Left lung (tissue), 10 donors: Measurements from ENCODE around the gene RALGPS1. TPM values are rescaled to one million over a fixed set of nuclear protein-coding genes. Genes with fewer than 3 reads are reported as not detected.
"Not testable (repeated sequence)": the region's sequence is repeated elsewhere in the genome, so short reads cannot be mapped to it uniquely, and the experiment has no call there.

Experiments
- ATAC-seq: fragments of 200-7000 bp; cut with Tn5 transposase; one replicate; pipeline ENCODE4 v1.9.1; 2020; ENCODE audit warnings: moderate library complexity
- DNase-seq, 4 donors: peaks; one replicate each; pipeline ENCODE4 v3.0.0-alpha.2; 2013 to 2020
- H3K27ac ChIP-seq, 2 donors: fragments of 200-600 bp; sonication (generic) in 1 of 2; one replicate each; pipeline versions ENCODE4 v1.5.0 to v1.8.0; 2020 to 2021
- H3K27me3 ChIP-seq, 2 donors: fragments of 200-600 bp; sonication (generic) in 1 of 2; one replicate each; pipeline versions ENCODE4 v1.5.0 to v1.8.0; 2020 to 2021
- H3K36me3 ChIP-seq, 2 donors: fragments of 200-600 bp; sonication (generic) in 1 of 2; one replicate each; pipeline versions ENCODE4 v1.5.0 to v1.8.0; 2020 to 2021
- H3K4me1 ChIP-seq, 2 donors: fragments of 200-600 bp; one replicate each; pipeline ENCODE4 v1.8.0; 2021
- H3K4me3 ChIP-seq, 2 donors: fragments of 200-600 bp; sonication (generic) in 1 of 2; one replicate each; pipeline versions ENCODE4 v1.5.0 to v1.8.0; 2020 to 2021; ENCODE audit warnings: mild to moderate bottlenecking in 1 of 2
- H3K9me3 ChIP-seq, 2 donors: fragments of 200-600 bp; sonication (generic) in 1 of 2; one replicate each; pipeline versions ENCODE4 v1.5.0 to v1.8.0; 2020 to 2021
- CTCF ChIP-seq, 2 donors: fragments of 200-600 bp; sonication (generic) in 1 of 2; IDR thresholded peaks; one replicate each; pipeline versions ENCODE4 v1.5.0 to v1.8.0; 2021; ENCODE audit warnings: antibody characterized with exemption in 2 of 2
- intact Hi-C, 2 donors: fragments of 100-400 bp; cut with DNase I; formaldehyde crosslinking; loops; one replicate each; pipeline versions ENCODE4 v1.11.2 to v1.14.2; 2022
- polyA plus RNA-seq, 6 donors: library from polyadenylated mRNA; unstranded; fragments of 120-200 nt; gene quantifications; one replicate each; pipeline ENCODE4 v1.2.1, GENCODE V29; 2013; ENCODE audit not compliant: insufficient read length in 6 of 6
- total RNA-seq, 2 donors: library from RNA; stranded (reverse); fragmentation: NEBNext Ultra II Directional; extraction: Animal tissue kit (Norgen Biotek cat#: 25700); gene quantifications; one replicate each; pipeline ENCODE4 v1.2.1, GENCODE V29; 2021
- donor health status: DM: no; HTN: yes; CAD: no.
- donor health status: DM: no; HTN: no; CAD: no.

The RALGPS1 gene
- total and polyA plus RNA-seq, 8 donors, result 11.9 to 27.6 (median 21.5) TPM

DNA sequence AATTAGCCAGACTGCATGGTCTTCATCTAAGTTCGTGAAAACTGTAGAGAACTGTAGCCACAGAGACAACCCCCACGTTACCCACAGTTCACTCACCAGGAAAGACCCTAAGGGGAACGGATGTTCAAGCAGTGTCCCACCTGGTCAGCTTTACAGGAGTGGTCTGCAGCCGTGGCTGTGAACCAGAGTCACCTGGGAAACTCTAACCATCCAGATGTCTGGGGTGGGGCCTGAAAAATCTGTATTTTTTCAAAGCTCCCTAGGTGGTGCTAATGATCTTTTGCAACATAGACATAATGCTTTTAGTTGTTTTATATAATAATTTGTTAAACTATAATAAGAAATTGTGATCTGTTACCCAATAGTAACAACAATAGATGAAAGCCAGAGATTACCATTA is 255.5 kb downstream of the RALGPS1 start:
- Histone ChIP-seq H3K36me3 (no peaks in the 10 kb centered on the region), H3K9me3 (no peaks in the 10 kb centered on the region), H3K4me3 (no peak overlapping the region), H3K27me3 (no peaks in the 10 kb centered on the region), H3K27ac (no peak overlapping the region), H3K4me1 (no peaks in the 10 kb centered on the region)
- intact Hi-C loops, result no loop called here
- TF ChIP-seq CTCF (IDR thresholded peaks at IDR 0.05), result no peak
- no peak for ATAC-seq
- no peak for DNase-seq

- no peak overlapping the region for H3K27ac ChIP-seq
- TF ChIP-seq CTCF (IDR thresholded peaks at IDR 0.05), result no peak
- DNase-seq, result no peak
- H3K4me1 ChIP-seq, result no peaks in the 10 kb centered on the region
- no peaks in the 10 kb centered on the region for H3K9me3 ChIP-seq
- intact Hi-C loops, result no loop called here
- H3K4me3 ChIP-seq, result no peak overlapping the region
- no peak for ATAC-seq
- H3K27me3 ChIP-seq, result no peaks in the 10 kb centered on the region
- no peaks in the 10 kb centered on the region for H3K36me3 ChIP-seq
Measured at GRCh38 chr9:127170652-127171051, 256.1 kb downstream of the RALGPS1 start.

DNA sequence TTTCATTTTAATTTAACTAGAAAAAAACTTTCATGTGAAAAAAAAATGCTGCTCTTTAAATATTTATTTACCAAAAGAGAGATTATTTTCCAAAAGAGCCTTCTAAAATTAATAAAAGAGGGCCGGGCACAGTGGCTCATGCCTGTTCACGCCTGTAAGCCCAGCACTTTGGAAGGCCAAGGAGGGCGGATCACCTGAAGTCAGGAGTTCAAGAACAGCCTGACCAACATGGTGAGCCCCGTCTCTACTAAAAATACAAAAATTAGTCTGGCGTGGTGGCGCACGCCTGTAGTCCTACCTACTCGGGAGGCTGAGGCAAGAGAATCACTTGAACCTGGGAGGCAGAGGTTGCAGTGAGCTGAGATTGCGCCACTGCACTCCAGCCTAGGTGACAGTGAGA is 256.8 kb downstream of the RALGPS1 start:
- intact Hi-C loops, DNase-seq, H3K27ac ChIP-seq, H3K4me1 ChIP-seq, H3K36me3 ChIP-seq, ATAC-seq, H3K27me3 ChIP-seq, H3K4me3 ChIP-seq, H3K9me3 ChIP-seq: not testable (repeated sequence)

DNA sequence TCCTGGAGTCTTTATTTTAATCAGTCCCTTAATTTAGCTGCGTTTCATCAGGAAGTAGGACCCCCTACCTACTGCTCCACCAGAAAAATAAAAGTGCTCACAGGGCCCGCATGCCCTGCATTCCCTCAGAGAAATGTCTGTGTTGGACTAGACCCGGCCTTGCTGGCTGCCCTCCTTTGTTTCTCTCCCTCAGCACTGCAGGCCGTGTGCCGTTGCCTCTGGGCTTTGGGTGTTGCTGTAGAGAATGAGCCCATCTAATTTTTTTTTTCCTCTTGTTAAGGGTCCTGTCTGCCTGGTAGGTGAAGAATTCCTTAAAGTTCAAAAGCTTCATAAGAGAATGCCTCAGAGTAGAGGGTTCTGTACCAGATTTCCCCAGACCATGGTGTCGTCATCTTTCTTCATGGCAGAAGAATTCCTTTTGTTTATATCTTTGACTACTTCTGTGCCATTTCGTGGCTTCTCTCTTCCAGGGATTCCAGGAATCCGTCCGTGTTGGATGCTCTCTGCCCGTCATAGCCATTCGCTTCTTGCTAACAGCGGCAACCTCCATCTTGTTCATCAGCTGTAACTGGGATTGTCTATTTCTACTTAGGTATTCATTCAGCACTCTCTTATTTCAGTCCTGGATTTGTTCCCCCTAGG is 257.6 kb downstream of the RALGPS1 start:
- H3K27me3 ChIP-seq, result no peaks in the 10 kb centered on the region
- H3K4me3 ChIP-seq, result no peak overlapping the region
- no peaks in the 10 kb centered on the region for H3K9me3 ChIP-seq
- TF ChIP-seq CTCF (IDR thresholded peaks at IDR 0.05), result no peak
- H3K27ac ChIP-seq, result no peak overlapping the region
- H3K36me3 ChIP-seq, result no peaks in the 10 kb centered on the region
- intact Hi-C loops, result no loop called here
- ATAC-seq, result no peak
- H3K4me1 ChIP-seq, result no peaks in the 10 kb centered on the region
- no peak for DNase-seq

DNA sequence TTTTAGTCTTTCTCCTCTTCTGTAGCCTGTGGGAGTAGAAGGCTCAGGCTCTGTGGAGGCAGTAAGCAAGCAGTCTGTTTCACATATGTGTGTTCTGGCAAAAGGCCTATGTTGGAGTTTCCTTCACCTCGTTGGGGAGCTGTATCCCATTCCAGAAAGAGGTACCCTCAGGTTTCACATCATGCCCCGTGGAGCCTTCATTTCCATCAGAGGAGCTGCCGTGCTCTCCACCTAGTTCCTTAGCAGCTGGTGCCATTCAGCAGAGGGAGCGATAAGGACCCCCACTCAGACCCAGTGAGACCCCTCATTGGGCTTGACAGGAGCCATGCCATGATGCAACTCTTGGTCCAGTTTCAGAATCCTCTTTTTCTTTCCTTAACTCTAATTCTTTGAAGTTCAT is 258.5 kb downstream of the RALGPS1 start:
- DNase-seq (no peak), ATAC-seq (no peak)
- Histone ChIP-seq H3K4me1 (no peaks in the 10 kb centered on the region), H3K27ac (no peak overlapping the region), H3K4me3 (no peak overlapping the region), H3K9me3 (no peaks in the 10 kb centered on the region), H3K27me3 (no peaks in the 10 kb centered on the region), H3K36me3 (no peaks in the 10 kb centered on the region)
- no peak for TF ChIP-seq CTCF (IDR thresholded peaks at IDR 0.05)
- intact Hi-C loops, result no loop called here
